ES-I3 (cell line): ENCODE measurements around the gene FAM117A.
"Not testable (repeated sequence)": the region's sequence is repeated elsewhere in the genome, so short reads cannot be mapped to it uniquely, and the experiment has no call there.

ENCODE experiments used
- H3K36me3 ChIP-seq: 2 replicates; pipeline ENCODE4 v1.6.1; 2013; ENCODE audit warnings: mild to moderate bottlenecking, low read length, control low read depth, moderate library complexity; ENCODE audit not compliant: insufficient read depth
- H3K4me1 ChIP-seq: 2 replicates; pipeline ENCODE4 v1.6.1; 2013; ENCODE audit warnings: mild to moderate bottlenecking, control low read depth, low read length; ENCODE audit not compliant: insufficient read depth
- H3K9ac ChIP-seq: 2 replicates; pipeline ENCODE4 v1.6.1; 2013; ENCODE audit warnings: low read depth, mild to moderate bottlenecking, low read length, moderate library complexity
- H3K9me3 ChIP-seq: 2 replicates; pipeline ENCODE4 v1.6.1; 2013; ENCODE audit warnings: mild to moderate bottlenecking, low read length, moderate library complexity; ENCODE audit not compliant: control insufficient read depth, insufficient read depth

Gene FAM117A

GRCh38 chr17:49677134-49677932 is 86.6 kb downstream of the FAM117A start:
- H3K9me3 ChIP-seq, result no peaks in the 10 kb centered on the region
- H3K9ac ChIP-seq, result peak overlapping the region; percentile 86
- H3K4me1 ChIP-seq, result peaks cover 8% of the 10 kb centered on the region
- H3K36me3 ChIP-seq, result no peaks in the 10 kb centered on the region

- peaks cover 8% of the 10 kb centered on the region for H3K4me1 ChIP-seq
- H3K9ac ChIP-seq, result peak overlapping the region; percentile 86
- H3K36me3 ChIP-seq, result no peaks in the 10 kb centered on the region
- H3K9me3 ChIP-seq, result no peaks in the 10 kb centered on the region
Measured at GRCh38 chr17:49676276-49676868, 87.6 kb downstream of the FAM117A start.

DNA sequence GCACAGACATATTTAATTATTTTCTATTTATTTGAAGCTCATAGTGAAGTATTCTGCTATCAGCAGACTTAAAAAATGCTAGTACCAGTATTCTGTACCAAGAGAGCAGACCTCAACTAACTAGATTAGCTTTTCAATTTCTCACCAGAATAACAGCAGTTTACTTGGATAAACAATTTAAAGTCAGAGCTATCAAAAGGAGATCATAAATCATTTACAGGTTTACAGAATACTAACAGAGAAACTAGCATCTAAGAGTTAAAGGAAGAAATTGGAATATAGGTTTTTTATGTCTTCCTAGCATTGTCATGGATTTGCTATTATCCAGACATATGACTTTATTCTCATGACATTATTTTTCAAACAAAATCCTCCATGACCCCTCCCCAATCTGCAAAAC is 89.4 kb downstream of the FAM117A start:
- Histone ChIP-seq H3K4me1 (peaks cover 8% of the 10 kb centered on the region), H3K9ac (no peak overlapping the region), H3K36me3 (no peaks in the 10 kb centered on the region), H3K9me3 (no peaks in the 10 kb centered on the region)

GRCh38 chr17:49673679-49674078 is 90.3 kb downstream of the FAM117A start:
- H3K9me3 ChIP-seq, H3K4me1 ChIP-seq, H3K36me3 ChIP-seq, H3K9ac ChIP-seq: not testable (repeated sequence)

DNA sequence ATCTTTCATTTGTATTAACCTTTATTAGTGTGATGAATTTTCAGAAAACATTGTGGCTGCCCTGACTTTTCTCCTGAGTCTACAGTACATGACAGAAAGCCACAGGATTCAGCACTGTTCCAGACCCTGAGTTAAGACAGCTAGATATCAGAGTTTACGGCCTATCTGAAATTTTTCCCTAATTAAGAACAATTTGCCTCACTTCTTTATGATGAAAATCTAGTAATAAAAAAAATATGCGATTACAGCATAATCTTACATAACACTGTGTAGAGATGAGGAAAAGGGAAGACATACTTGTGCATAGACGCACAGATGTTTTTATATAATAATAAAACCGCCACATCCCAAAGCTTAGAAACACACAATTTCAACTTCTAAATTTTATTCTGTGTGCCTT is 93.3 kb downstream of the FAM117A start:
- H3K4me1 ChIP-seq, result no peaks in the 10 kb centered on the region
- no peaks in the 10 kb centered on the region for H3K9me3 ChIP-seq
- H3K36me3 ChIP-seq, result no peaks in the 10 kb centered on the region
- no peak overlapping the region for H3K9ac ChIP-seq

GRCh38 chr17:49670002-49670401 is 93.9 kb downstream of the FAM117A start:
- Histone ChIP-seq H3K4me1 (no peaks in the 10 kb centered on the region), H3K36me3 (no peaks in the 10 kb centered on the region), H3K9me3 (no peaks in the 10 kb centered on the region), H3K9ac (no peak overlapping the region)

DNA sequence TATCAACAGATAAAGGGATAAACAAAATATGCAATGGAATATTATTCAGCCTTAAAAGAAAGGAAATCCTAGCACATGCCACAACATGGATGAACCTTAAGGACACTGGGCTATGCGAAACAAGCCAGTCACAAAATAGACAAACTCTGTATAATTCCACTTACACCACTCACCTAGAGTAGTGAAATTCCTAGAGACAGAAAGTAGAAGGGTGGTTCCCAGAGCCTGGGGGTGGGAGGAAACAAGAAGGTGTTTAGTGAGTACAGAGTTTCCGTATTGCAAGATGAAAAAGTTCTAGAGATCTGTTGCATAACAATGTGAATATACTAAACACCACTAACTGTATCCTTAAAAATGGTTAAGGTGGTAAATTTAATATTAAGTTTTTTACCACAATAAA is 96.1 kb downstream of the FAM117A start:
- no peak overlapping the region for H3K9ac ChIP-seq
- H3K9me3 ChIP-seq, result no peaks in the 10 kb centered on the region
- no peaks in the 10 kb centered on the region for H3K36me3 ChIP-seq
- H3K4me1 ChIP-seq, result no peaks in the 10 kb centered on the region

DNA sequence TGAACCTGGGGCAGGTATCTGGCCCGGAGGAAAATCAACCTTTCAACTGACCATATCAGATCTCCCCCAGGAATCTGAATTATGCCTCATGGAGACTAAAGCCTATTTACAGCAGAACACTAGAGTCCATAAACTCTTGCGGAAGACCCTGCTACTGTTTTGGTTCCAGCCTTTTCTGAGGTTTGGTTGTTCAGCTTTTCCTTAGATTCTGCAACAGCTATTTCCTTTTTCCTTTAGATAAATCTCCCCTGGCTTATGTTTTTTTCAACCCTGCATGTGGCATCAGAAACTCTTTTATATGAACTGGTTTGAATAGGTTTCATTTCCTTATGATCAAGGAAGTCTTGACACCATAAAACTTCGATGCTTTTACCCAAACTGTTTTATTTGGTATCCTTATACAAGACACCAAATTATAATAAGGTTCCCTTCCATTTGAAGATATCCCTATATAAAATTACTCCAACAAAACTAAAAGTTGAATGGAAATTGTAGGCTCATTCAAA is 99.2 kb downstream of the FAM117A start:
- no peaks in the 10 kb centered on the region for H3K9me3 ChIP-seq
- no peaks in the 10 kb centered on the region for H3K4me1 ChIP-seq
- no peak overlapping the region for H3K9ac ChIP-seq
- H3K36me3 ChIP-seq, result no peaks in the 10 kb centered on the region
